HCT116 (cell line): ENCODE measurements around the gene TFCP2L1.

ENCODE experiments used
- CBX3 ChIP-seq: IDR thresholded peaks from 2 replicates; pipeline ENCODE4 v1.6.1; 2012; ENCODE audit warnings: low read depth
- CEBPB ChIP-seq: IDR thresholded peaks from 2 replicates; pipeline ENCODE4 v1.6.1; 2012; ENCODE audit warnings: low read depth
- ELF1 ChIP-seq: IDR thresholded peaks from 2 replicates; pipeline ENCODE4 v1.6.1; 2012; ENCODE audit warnings: low read depth, borderline replicate concordance
- EZH2 ChIP-seq: fragments of 200-600 bp; sonication (generic); IDR thresholded peaks from 2 replicates; pipeline ENCODE4 v1.6.1; 2017; ENCODE audit warnings: antibody characterized with exemption, mixed run types
- EZH2phosphoT487 ChIP-seq: fragments of 200-600 bp; IDR thresholded peaks from 2 replicates; pipeline ENCODE4 v1.6.1; 2018; ENCODE audit warnings: antibody characterized with exemption, borderline replicate concordance
- POLR2A ChIP-seq: IDR thresholded peaks from 2 replicates; pipeline ENCODE4 v1.7.0; 2011; ENCODE audit warnings: borderline replicate concordance; ENCODE audit not compliant: insufficient read depth, insufficient read length; ENCODE audit errors: extremely low read depth
- POLR2AphosphoS5 ChIP-seq: IDR thresholded peaks from 2 replicates; pipeline ENCODE4 v1.6.1; 2011; ENCODE audit warnings: mild to moderate bottlenecking, low read depth, low read length, moderate library complexity
- RAD21 ChIP-seq: IDR thresholded peaks from 2 replicates; pipeline ENCODE4 v1.6.1; 2012; ENCODE audit warnings: low read depth, mild to moderate bottlenecking
- SP1 ChIP-seq: IDR thresholded peaks from 2 replicates; pipeline ENCODE4 v1.6.1; 2012; ENCODE audit warnings: low read depth
- SRF ChIP-seq: IDR thresholded peaks from 2 replicates; pipeline ENCODE4 v1.6.1; 2012; ENCODE audit warnings: low read depth
- YY1 ChIP-seq: IDR thresholded peaks from 2 replicates; pipeline ENCODE4 v1.6.1; 2011; ENCODE audit warnings: low read length, low read depth, moderate library complexity, mild to moderate bottlenecking; ENCODE audit not compliant: insufficient replicate concordance; ENCODE audit errors: extremely low read depth
- ZNF274 ChIP-seq: fragments of 200-500 bp; sonication (Bioruptor generic); IDR thresholded peaks from 2 replicates; pipeline ENCODE4 v1.6.1; 2014; ENCODE audit warnings: mild to moderate bottlenecking, low read depth, low read length, inconsistent platforms
- TF ChIP-seq, protein P1 (sequence below), 3 experiments: fragments of 200-600 bp in 1 of 3; sonication (generic) in 1 of 3; IDR thresholded peaks in 2 of 3; conservative IDR thresholded peaks in 1 of 3; 2 replicates each; pipeline ENCODE4 v1.5.1; 2012 to 2017; ENCODE audit warnings: low read depth in 2 of 3, low read length in 2 of 3, antibody characterized with exemption in 1 of 3, borderline replicate concordance in 1 of 3, control low read depth in 1 of 3, mild to moderate bottlenecking in 1 of 3, mixed read lengths in 1 of 3, mixed run types in 1 of 3, moderate library complexity in 1 of 3; ENCODE audit not compliant: insufficient read depth in 1 of 3
- TF ChIP-seq, protein P2 (sequence below): IDR thresholded peaks from 2 replicates; pipeline ENCODE4 v1.6.1; 2012; ENCODE audit warnings: low read depth

DNA sequence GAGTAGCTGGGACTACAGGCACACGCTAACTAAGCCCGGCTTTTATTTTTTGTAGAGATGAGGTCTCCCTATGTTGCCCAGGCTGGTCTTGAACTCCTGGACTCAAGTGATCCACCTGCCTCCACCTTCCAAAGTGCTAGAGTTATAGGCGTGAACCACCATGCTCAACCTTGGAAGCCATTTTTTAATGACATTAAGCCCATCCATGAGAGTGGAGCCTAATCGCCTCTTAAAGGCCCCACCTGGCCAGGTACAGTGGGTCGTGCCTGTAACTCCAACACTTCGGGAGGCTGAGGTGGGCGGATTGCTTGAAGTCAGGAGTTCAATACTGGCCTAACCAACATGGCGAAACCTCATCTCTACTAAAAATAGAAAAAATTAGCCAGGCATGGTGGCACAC is 41.6 kb upstream of the TFCP2L1 start:
- TF ChIP-seq, protein P1, sequence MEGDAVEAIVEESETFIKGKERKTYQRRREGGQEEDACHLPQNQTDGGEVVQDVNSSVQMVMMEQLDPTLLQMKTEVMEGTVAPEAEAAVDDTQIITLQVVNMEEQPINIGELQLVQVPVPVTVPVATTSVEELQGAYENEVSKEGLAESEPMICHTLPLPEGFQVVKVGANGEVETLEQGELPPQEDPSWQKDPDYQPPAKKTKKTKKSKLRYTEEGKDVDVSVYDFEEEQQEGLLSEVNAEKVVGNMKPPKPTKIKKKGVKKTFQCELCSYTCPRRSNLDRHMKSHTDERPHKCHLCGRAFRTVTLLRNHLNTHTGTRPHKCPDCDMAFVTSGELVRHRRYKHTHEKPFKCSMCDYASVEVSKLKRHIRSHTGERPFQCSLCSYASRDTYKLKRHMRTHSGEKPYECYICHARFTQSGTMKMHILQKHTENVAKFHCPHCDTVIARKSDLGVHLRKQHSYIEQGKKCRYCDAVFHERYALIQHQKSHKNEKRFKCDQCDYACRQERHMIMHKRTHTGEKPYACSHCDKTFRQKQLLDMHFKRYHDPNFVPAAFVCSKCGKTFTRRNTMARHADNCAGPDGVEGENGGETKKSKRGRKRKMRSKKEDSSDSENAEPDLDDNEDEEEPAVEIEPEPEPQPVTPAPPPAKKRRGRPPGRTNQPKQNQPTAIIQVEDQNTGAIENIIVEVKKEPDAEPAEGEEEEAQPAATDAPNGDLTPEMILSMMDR (IDR thresholded peaks at IDR 0.05 in 2 of 3, conservative IDR thresholded peaks at IDR 0.05 in 1 of 3; ENCODE audit: borderline replicate concordance in 1 of 3, insufficient read depth in 1 of 3, low read depth in 2 of 3, low read length in 2 of 3): no peak
- TF ChIP-seq EZH2phosphoT487: no peak
- TF ChIP-seq POLR2AphosphoS5: no peak
- TF ChIP-seq SRF: no peak
- no peak for TF ChIP-seq SP1
- no peak for TF ChIP-seq RAD21
- TF ChIP-seq, protein P2, sequence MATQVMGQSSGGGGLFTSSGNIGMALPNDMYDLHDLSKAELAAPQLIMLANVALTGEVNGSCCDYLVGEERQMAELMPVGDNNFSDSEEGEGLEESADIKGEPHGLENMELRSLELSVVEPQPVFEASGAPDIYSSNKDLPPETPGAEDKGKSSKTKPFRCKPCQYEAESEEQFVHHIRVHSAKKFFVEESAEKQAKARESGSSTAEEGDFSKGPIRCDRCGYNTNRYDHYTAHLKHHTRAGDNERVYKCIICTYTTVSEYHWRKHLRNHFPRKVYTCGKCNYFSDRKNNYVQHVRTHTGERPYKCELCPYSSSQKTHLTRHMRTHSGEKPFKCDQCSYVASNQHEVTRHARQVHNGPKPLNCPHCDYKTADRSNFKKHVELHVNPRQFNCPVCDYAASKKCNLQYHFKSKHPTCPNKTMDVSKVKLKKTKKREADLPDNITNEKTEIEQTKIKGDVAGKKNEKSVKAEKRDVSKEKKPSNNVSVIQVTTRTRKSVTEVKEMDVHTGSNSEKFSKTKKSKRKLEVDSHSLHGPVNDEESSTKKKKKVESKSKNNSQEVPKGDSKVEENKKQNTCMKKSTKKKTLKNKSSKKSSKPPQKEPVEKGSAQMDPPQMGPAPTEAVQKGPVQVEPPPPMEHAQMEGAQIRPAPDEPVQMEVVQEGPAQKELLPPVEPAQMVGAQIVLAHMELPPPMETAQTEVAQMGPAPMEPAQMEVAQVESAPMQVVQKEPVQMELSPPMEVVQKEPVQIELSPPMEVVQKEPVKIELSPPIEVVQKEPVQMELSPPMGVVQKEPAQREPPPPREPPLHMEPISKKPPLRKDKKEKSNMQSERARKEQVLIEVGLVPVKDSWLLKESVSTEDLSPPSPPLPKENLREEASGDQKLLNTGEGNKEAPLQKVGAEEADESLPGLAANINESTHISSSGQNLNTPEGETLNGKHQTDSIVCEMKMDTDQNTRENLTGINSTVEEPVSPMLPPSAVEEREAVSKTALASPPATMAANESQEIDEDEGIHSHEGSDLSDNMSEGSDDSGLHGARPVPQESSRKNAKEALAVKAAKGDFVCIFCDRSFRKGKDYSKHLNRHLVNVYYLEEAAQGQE: no peak
- TF ChIP-seq POLR2A: no peak
- TF ChIP-seq YY1: no peak
- no peak for TF ChIP-seq CEBPB
- no peak for TF ChIP-seq ZNF274
- TF ChIP-seq EZH2: no peak
- no peak for TF ChIP-seq CBX3
- no peak for TF ChIP-seq ELF1
